GM12892 (cell line): ENCODE results near the gene PRELID2.

Source experiments
- POLR2A ChIP-seq: IDR thresholded peaks from 2 replicates; pipeline ENCODE4 v1.6.1; 2011; ENCODE audit warnings: low read depth, low read length, control low read depth
- POLR2AphosphoS5 ChIP-seq: IDR thresholded peaks from 2 replicates; pipeline ENCODE4 v1.6.1; 2011; ENCODE audit warnings: low read depth, low read length, control low read depth
- TAF1 ChIP-seq: IDR thresholded peaks from 2 replicates; pipeline ENCODE4 v1.6.1; 2011; ENCODE audit warnings: low read depth, mild to moderate bottlenecking, control low read depth, low read length, borderline replicate concordance

- TF ChIP-seq POLR2AphosphoS5 (no peak), POLR2A (no peak), TAF1 (no peak)
These were observed 57.6 kb downstream of the PRELID2 start for GRCh38 chr5:145777445-145778063.
